Smooth muscle cell (in vitro differentiated cells): Measurements from ENCODE around the gene IER5. TPM values are rescaled to one million over a fixed set of nuclear protein-coding genes. Genes with fewer than 3 reads are reported as not detected.

Source experiments
- DNase-seq: peaks from one replicate; lab custom pipeline; 2025; ENCODE audit not compliant: unreplicated experiment; lab: John Stamatoyannopoulos, UW
- H2AFZ ChIP-seq: fragments of 200-600 bp; sonication (generic); 2 replicates; pipeline ENCODE4 v1.6.0; 2016; ENCODE audit warnings: antibody characterized with exemption, low read depth, mild to moderate bottlenecking
- H3F3A ChIP-seq: fragments of 200-600 bp; sonication (generic); 2 replicates; pipeline ENCODE4 v1.6.0; 2017; ENCODE audit warnings: antibody characterized with exemption, low read depth
- H3K27ac ChIP-seq: fragments of 200-600 bp; sonication (generic); 2 replicates; pipeline ENCODE4 v1.5.1; 2016; ENCODE audit warnings: low read depth, mild to moderate bottlenecking
- H3K27me3 ChIP-seq: fragments of 200-600 bp; sonication (generic); 2 replicates; pipeline ENCODE4 v1.6.1; 2016; ENCODE audit warnings: low read depth, mild to moderate bottlenecking
- H3K36me3 ChIP-seq: fragments of 200-600 bp; sonication (generic); 2 replicates; pipeline ENCODE4 v1.5.1; 2016; ENCODE audit warnings: low read depth
- H3K4me1 ChIP-seq: fragments of 200-600 bp; sonication (generic); 2 replicates; pipeline ENCODE4 v1.5.1; 2016; ENCODE audit warnings: low read depth
- H3K4me2 ChIP-seq: fragments of 200-600 bp; sonication (generic); 2 replicates; pipeline ENCODE4 v1.6.0; 2016; ENCODE audit warnings: mild to moderate bottlenecking
- H3K4me3 ChIP-seq: fragments of 200-600 bp; sonication (generic); 2 replicates; pipeline ENCODE4 v1.5.1; 2016; ENCODE audit warnings: mild to moderate bottlenecking
- H3K79me2 ChIP-seq: fragments of 200-600 bp; sonication (generic); 2 replicates; pipeline ENCODE4 v1.6.0; 2016; ENCODE audit warnings: low read depth, mild to moderate bottlenecking
- H3K9ac ChIP-seq: fragments of 200-600 bp; sonication (generic); 2 replicates; pipeline ENCODE4 v1.6.0; 2016; ENCODE audit warnings: low read depth
- H3K9me3 ChIP-seq: fragments of 200-600 bp; sonication (generic); replicated peaks from 2 replicates; pipeline ENCODE4 v1.5.1; 2016; ENCODE audit warnings: low read depth
- H4K20me1 ChIP-seq: fragments of 200-600 bp; sonication (generic); 2 replicates; pipeline ENCODE4 v1.6.0; 2016; ENCODE audit warnings: low read depth
- CTCF ChIP-seq: fragments of 200-600 bp; sonication (generic); IDR thresholded peaks from 2 replicates; pipeline ENCODE4 v1.5.1; 2017; ENCODE audit warnings: borderline replicate concordance, mild to moderate bottlenecking, antibody characterized with exemption; ENCODE audit not compliant: insufficient read depth, poor library complexity, severe bottlenecking
- WGBS: methylation state at CpG from one replicate; pipeline ENCODE4 v1.1.7; 2016; ENCODE audit warnings: low lambda C conversion rate; 5-methylcytosine and 5-hydroxymethylcytosine counted together
- polyA plus RNA-seq: library from polyadenylated mRNA; unstranded; fragments of >200 nt; fragmentation: Nextera tagmentation; extraction: Ambion mirVana; gene quantifications from 2 replicates; pipeline ENCODE4 v1.2.1, GENCODE V29; 2016
- total RNA-seq: library from RNA; depleted of rRNA; stranded (reverse); fragments of >200 nt; gene quantifications from 2 replicates; pipeline ENCODE4 v1.2.3, GENCODE V29; 2014

IER5 gene
- total and polyA plus RNA-seq, 2 experiments from 2014 or later: 35.1 to 39.9 TPM

GRCh38 chr1:181127898-181128453 lies 39.5 kb downstream of the IER5 start:
- Histone ChIP-seq H3K4me1 (peaks cover 35% of the 10 kb centered on the region), H3F3A (peaks cover 6% of the 10 kb centered on the region), H3K27ac (no peak overlapping the region), H3K36me3 (no peaks in the 10 kb centered on the region), H3K79me2 (no peaks in the 10 kb centered on the region), H4K20me1 (no peaks in the 10 kb centered on the region), H3K4me2 (no peak overlapping the region), H3K27me3 (no peaks in the 10 kb centered on the region), H3K9ac (no peak overlapping the region), H2AFZ (no peak overlapping the region), H3K9me3 (no peaks in the 10 kb centered on the region), H3K4me3 (no peak overlapping the region)
- WGBS: 56% methylated on average over 5 of the region's 5 CpGs
- no peak for TF ChIP-seq CTCF
- DNase-seq: no peak

GRCh38 chr1:181128592-181129497 lies 40.3 kb downstream of the IER5 start:
- H4K20me1 ChIP-seq: no peaks in the 10 kb centered on the region
- no peak overlapping the region for H3K27ac ChIP-seq
- H3K4me2 ChIP-seq: no peak overlapping the region
- no peaks in the 10 kb centered on the region for H3K9me3 ChIP-seq
- H3K9ac ChIP-seq: no peak overlapping the region
- H2AFZ ChIP-seq: peak overlapping the region; percentile 79
- no peak overlapping the region for H3K4me3 ChIP-seq
- H3K27me3 ChIP-seq: no peaks in the 10 kb centered on the region
- peaks cover 6% of the 10 kb centered on the region for H3F3A ChIP-seq
- DNase-seq: no peak
- H3K4me1 ChIP-seq: peaks cover 39% of the 10 kb centered on the region
- H3K79me2 ChIP-seq: no peaks in the 10 kb centered on the region
- TF ChIP-seq CTCF: no peak
- 63% methylated on average over 19 of the region's 19 CpGs for WGBS
- no peaks in the 10 kb centered on the region for H3K36me3 ChIP-seq

- Histone ChIP-seq H3K9ac (no peak overlapping the region), H3F3A (peaks cover 6% of the 10 kb centered on the region), H3K36me3 (no peaks in the 10 kb centered on the region), H3K4me3 (no peak overlapping the region), H3K4me2 (no peak overlapping the region), H3K79me2 (no peaks in the 10 kb centered on the region), H3K9me3 (no peaks in the 10 kb centered on the region), H3K27me3 (no peaks in the 10 kb centered on the region), H2AFZ (no peak overlapping the region), H3K4me1 (peaks cover 45% of the 10 kb centered on the region), H4K20me1 (no peaks in the 10 kb centered on the region), H3K27ac (no peak overlapping the region)
- DNase-seq: no peak
- TF ChIP-seq CTCF: no peak
- WGBS: 87% methylated on average over 13 of the region's 13 CpGs
Measured at GRCh38 chr1:181129771-181130606, 41.5 kb downstream of the IER5 start.
